K562 (cell line): ENCODE measurements around the gene ATAD3B. TPM values are rescaled to one million over a fixed set of nuclear protein-coding genes. Genes with fewer than 3 reads are reported as not detected.

Source experiments
- GTF2F1 ChIP-seq: IDR thresholded peaks from 2 replicates; pipeline ENCODE4 v1.6.1; 2011; ENCODE audit warnings: low read depth, low read length, improper control_type of control experiment
- PCBP2 ChIP-seq: fragments of 200-400 bp; formaldehyde crosslinking; IDR thresholded peaks from 2 replicates; pipeline ENCODE4 v1.6.1; 2018; ENCODE audit warnings: low read length, low read depth, mild to moderate bottlenecking, moderate library complexity; ENCODE audit not compliant: poor library complexity, severe bottlenecking
- PHF20 ChIP-seq: fragments of 450-650 bp; IDR thresholded peaks from 2 replicates; pipeline ENCODE4 v1.6.1; 2018; ENCODE audit not compliant: partially characterized antibody
- PRMT5 ChIP-seq: sonication (generic); formaldehyde crosslinking; IDR thresholded peaks from 2 replicates; pipeline ENCODE4 v1.5.0; 2020; ENCODE audit warnings: missing genetic modification reagents
- PURB ChIP-seq: sonication (generic); formaldehyde crosslinking; IDR thresholded peaks from 2 replicates; pipeline ENCODE4 v1.9.0; 2021; ENCODE audit warnings: low read depth, mild to moderate bottlenecking, missing genetic modification reagents
- SMC3 ChIP-seq: conservative IDR thresholded peaks from 2 replicates; pipeline ENCODE4 v1.6.1; 2011; ENCODE audit warnings: low read depth, low read length, improper control_type of control experiment; ENCODE audit not compliant: insufficient read depth
- SUPT5H ChIP-seq: fragments of 450-650 bp; IDR thresholded peaks from 2 replicates; pipeline ENCODE4 v1.6.1; 2016
- ZEB2 ChIP-seq: fragments of 450-650 bp; IDR thresholded peaks from 2 replicates; pipeline ENCODE4 v1.6.1; 2016
- ZFX ChIP-seq: sonication (generic); formaldehyde crosslinking; IDR thresholded peaks from 2 replicates; pipeline ENCODE4 v1.8.0; 2022; ENCODE audit warnings: mild to moderate bottlenecking, missing genetic modification reagents, moderate library complexity
- ZNF146 ChIP-seq: IDR thresholded peaks from one replicate; pipeline ENCODE4 v1.6.1; 2018; ENCODE audit warnings: missing compliant biosample characterization; ENCODE audit not compliant: unreplicated experiment
- polyA plus RNA-seq, 8 experiments: library from polyadenylated mRNA; depleted of rRNA in 4 of 8; stranded (reverse) in 5 of 8; unstranded in 3 of 8; fragments of >200 nt; fragmentation: Nextera tagmentation in 2 of 8; fragmentation: Illumina TruSeq in 1 of 8; extraction: Ambion mirVana in 2 of 8; extraction: Trizol in 1 of 8; gene quantifications; 2 replicates each; pipeline versions ENCODE4 v1.2.1 to v1.2.3, GENCODE V29; 2011 to 2014; ENCODE audit warnings: inconsistent platforms in 1 of 8, missing spikeins in 1 of 8
- total RNA-seq, 7 experiments: library from RNA; depleted of rRNA in 6 of 7; stranded (reverse); fragments of >200 nt in 6 of 7; fragmentation: Illumina TruSeq in 2 of 7; extraction: Trizol in 2 of 7; gene quantifications; 2 replicates each; pipeline versions ENCODE4 v1.2.1 to v1.2.3, GENCODE V29; 2011 to 2021; ENCODE audit warnings: low replicate concordance in 1 of 7
- TF ChIP-seq, protein P1 (sequence below): fragments of 450-650 bp; IDR thresholded peaks from 2 replicates; pipeline ENCODE4 v1.6.1; 2016; ENCODE audit warnings: mild to moderate bottlenecking
- TF ChIP-seq, protein P2 (sequence below): sonication (generic); formaldehyde crosslinking; IDR thresholded peaks from 2 replicates; pipeline ENCODE4 v1.8.0; 2022; ENCODE audit warnings: missing genetic modification reagents, mild to moderate bottlenecking, borderline replicate concordance
- TF ChIP-seq, protein P3 (sequence below): fragments of 450-650 bp; IDR thresholded peaks from 2 replicates; pipeline ENCODE4 v1.6.1; 2017; ENCODE audit warnings: antibody characterized with exemption
- TF ChIP-seq, protein P4 (sequence below): fragments of 450-650 bp; IDR thresholded peaks from 2 replicates; pipeline ENCODE4 v1.6.1; 2016; ENCODE audit warnings: low read depth

The ATAD3B gene
- total and polyA plus RNA-seq, 9 of the 15 experiments (the other 6 are each of a cell fraction or from before 2014, with no cell fraction given), result 0.07 to 113 (median 27.7) TPM

DNA sequence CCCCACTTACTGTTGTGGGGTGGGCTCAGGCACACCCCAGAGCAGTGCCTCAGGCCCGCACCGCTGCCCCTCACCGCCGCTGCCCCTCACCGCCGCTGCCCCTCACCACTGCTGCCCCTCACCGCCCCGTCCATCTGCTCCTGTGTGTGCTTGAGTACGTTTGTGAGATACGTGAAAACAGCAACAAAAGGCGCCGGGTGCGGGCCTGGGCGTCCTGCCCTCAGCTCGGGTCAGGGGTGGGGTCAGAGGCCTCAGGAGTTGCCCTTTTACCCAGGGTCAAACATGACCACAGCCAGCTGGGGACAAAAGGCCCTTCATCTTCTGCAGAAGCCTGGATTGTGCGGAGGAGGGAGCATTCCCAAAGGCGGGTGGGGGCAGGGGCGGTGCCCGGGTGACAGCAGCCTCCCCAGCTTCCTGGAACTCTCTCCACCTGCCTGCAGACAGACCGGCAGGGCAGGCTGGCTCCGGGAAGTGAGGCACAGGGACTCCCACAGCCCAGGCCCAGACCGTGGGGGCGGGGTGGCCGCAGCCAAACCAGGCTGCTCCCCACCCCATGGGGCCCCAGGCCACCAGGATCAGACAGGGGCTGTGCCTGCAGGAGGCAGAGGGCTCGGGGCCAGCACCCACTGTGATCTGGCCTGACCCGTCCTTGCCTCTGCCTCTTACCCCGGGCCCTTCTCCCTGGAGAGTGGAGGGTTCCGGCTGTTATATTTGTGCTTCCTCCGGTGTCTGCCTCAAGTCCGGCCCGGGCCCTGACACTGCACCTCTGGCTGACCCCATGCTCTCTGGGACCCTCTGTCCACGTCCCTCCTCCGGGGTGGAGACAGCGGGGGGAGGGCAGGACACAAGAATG lies 38.4 kb upstream of the ATAD3B start (continued):
- TF ChIP-seq, protein P1, sequence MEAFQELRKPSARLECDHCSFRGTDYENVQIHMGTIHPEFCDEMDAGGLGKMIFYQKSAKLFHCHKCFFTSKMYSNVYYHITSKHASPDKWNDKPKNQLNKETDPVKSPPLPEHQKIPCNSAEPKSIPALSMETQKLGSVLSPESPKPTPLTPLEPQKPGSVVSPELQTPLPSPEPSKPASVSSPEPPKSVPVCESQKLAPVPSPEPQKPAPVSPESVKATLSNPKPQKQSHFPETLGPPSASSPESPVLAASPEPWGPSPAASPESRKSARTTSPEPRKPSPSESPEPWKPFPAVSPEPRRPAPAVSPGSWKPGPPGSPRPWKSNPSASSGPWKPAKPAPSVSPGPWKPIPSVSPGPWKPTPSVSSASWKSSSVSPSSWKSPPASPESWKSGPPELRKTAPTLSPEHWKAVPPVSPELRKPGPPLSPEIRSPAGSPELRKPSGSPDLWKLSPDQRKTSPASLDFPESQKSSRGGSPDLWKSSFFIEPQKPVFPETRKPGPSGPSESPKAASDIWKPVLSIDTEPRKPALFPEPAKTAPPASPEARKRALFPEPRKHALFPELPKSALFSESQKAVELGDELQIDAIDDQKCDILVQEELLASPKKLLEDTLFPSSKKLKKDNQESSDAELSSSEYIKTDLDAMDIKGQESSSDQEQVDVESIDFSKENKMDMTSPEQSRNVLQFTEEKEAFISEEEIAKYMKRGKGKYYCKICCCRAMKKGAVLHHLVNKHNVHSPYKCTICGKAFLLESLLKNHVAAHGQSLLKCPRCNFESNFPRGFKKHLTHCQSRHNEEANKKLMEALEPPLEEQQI, result no peak
- TF ChIP-seq PHF20 (no peak), ZEB2 (peak; percentile 83), ZFX (CRISPR knock-in tag) (peak; percentile 81), PCBP2 (no peak), SMC3 (no peak), SUPT5H (no peak), GTF2F1 (no peak), ZNF146 (CRISPR knock-in tag) (no peak), PRMT5 (CRISPR knock-in tag) (no peak), PURB (CRISPR knock-in tag) (no peak)
- TF ChIP-seq, protein P2, sequence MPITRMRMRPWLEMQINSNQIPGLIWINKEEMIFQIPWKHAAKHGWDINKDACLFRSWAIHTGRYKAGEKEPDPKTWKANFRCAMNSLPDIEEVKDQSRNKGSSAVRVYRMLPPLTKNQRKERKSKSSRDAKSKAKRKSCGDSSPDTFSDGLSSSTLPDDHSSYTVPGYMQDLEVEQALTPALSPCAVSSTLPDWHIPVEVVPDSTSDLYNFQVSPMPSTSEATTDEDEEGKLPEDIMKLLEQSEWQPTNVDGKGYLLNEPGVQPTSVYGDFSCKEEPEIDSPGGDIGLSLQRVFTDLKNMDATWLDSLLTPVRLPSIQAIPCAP (CRISPR knock-in tag), result no peak
- TF ChIP-seq, protein P3, sequence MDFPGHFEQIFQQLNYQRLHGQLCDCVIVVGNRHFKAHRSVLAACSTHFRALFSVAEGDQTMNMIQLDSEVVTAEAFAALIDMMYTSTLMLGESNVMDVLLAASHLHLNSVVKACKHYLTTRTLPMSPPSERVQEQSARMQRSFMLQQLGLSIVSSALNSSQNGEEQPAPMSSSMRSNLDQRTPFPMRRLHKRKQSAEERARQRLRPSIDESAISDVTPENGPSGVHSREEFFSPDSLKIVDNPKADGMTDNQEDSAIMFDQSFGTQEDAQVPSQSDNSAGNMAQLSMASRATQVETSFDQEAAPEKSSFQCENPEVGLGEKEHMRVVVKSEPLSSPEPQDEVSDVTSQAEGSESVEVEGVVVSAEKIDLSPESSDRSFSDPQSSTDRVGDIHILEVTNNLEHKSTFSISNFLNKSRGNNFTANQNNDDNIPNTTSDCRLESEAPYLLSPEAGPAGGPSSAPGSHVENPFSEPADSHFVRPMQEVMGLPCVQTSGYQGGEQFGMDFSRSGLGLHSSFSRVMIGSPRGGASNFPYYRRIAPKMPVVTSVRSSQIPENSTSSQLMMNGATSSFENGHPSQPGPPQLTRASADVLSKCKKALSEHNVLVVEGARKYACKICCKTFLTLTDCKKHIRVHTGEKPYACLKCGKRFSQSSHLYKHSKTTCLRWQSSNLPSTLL, result no peak
- TF ChIP-seq, protein P4, sequence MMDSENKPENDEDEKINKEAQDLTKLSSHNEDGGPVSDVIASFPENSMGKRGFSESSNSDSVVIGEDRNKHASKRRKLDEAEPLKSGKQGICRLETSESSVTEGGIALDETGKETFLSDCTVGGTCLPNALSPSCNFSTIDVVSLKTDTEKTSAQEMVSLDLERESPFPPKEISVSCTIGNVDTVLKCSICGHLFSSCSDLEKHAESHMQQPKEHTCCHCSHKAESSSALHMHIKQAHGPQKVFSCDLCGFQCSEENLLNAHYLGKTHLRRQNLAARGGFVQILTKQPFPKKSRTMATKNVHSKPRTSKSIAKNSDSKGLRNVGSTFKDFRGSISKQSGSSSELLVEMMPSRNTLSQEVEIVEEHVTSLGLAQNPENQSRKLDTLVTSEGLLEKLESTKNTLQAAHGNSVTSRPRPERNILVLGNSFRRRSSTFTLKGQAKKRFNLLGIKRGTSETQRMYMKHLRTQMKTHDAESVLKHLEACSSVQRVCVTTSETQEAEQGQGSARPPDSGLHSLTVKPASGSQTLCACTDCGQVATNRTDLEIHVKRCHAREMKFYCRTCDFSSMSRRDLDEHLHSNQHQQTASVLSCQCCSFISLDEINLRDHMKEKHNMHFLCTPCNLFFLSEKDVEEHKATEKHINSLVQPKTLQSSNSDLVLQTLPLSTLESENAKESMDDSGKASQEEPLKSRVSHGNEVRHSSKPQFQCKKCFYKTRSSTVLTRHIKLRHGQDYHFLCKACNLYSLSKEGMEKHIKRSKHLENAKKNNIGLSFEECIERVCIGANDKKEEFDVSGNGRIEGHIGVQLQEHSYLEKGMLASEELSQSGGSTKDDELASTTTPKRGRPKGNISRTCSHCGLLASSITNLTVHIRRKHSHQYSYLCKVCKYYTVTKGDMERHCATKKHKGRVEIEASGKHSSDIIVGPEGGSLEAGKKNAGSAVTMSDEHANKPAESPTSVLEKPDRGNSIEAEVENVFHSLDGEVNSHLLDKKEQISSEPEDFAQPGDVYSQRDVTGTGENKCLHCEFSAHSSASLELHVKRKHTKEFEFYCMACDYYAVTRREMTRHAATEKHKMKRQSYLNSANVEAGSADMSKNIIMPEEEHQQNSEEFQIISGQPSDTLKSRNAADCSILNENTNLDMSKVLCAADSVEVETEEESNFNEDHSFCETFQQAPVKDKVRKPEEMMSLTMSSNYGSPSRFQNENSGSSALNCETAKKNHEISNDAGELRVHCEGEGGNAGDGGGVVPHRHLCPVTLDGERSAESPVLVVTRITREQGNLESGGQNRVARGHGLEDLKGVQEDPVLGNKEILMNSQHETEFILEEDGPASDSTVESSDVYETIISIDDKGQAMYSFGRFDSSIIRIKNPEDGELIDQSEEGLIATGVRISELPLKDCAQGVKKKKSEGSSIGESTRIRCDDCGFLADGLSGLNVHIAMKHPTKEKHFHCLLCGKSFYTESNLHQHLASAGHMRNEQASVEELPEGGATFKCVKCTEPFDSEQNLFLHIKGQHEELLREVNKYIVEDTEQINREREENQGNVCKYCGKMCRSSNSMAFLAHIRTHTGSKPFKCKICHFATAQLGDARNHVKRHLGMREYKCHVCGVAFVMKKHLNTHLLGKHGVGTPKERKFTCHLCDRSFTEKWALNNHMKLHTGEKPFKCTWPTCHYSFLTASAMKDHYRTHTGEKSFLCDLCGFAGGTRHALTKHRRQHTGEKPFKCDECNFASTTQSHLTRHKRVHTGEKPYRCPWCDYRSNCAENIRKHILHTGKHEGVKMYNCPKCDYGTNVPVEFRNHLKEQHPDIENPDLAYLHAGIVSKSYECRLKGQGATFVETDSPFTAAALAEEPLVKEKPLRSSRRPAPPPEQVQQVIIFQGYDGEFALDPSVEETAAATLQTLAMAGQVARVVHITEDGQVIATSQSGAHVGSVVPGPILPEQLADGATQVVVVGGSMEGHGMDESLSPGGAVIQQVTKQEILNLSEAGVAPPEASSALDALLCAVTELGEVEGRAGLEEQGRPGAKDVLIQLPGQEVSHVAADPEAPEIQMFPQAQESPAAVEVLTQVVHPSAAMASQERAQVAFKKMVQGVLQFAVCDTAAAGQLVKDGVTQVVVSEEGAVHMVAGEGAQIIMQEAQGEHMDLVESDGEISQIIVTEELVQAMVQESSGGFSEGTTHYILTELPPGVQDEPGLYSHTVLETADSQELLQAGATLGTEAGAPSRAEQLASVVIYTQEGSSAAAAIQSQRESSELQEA, result peak; percentile 34; the same call in 1 of the 2 replicates
